HEK293 (cell line): ENCODE measurements around the gene DNAL4.
A peak's percentile ranks its signal among the peaks of the same experiment; 100 is the strongest.

Experiments
- ZNF133 ChIP-seq: fragments of 450-650 bp; formaldehyde crosslinking; IDR thresholded peaks from 2 replicates; pipeline ENCODE4 v1.5.1; 2016; ENCODE audit warnings: missing biosample characterization, missing genetic modification characterization
- ZNF184 ChIP-seq: fragments of 450-650 bp; IDR thresholded peaks from 2 replicates; pipeline ENCODE4 v1.5.1; 2018; ENCODE audit warnings: missing biosample characterization, mild to moderate bottlenecking, missing genetic modification characterization
- TF ChIP-seq, protein P1 (sequence below): fragments of 450-650 bp; formaldehyde crosslinking; IDR thresholded peaks from 2 replicates; pipeline ENCODE4 v1.5.1; 2016; ENCODE audit warnings: missing biosample characterization, missing genetic modification characterization
- TF ChIP-seq, protein P2 (sequence below): fragments of 450-650 bp; formaldehyde crosslinking; optimal IDR thresholded peaks from 2 replicates; pipeline ENCODE3; 2016; ENCODE audit warnings: missing biosample characterization, mild to moderate bottlenecking, missing genetic modification characterization
- TF ChIP-seq, protein P3 (sequence below): fragments of 450-650 bp; formaldehyde crosslinking; IDR thresholded peaks from 2 replicates; pipeline ENCODE4 v1.5.1; 2016; ENCODE audit warnings: missing biosample characterization, missing genetic modification characterization

DNA sequence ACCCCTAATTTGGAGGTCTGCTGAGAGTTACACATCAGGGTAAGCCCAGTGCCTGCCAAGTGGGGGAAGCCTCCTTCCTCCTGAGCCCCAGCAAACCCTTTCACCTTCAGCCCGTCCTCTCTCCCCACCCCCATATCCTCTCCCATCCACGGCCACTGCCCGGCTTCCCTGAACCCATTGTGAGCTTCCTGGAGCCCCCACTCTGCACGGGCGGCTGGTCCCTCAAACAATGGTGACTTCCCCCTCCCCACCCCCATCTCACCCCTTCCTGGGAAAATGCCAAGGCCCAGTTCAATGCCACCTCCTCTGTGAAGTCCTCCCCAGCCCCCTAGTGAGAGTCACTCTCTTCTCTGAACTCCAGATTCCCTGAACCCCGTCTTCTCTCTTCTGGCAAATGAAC is 17.9 kb downstream of the DNAL4 start:
- TF ChIP-seq, protein P1, sequence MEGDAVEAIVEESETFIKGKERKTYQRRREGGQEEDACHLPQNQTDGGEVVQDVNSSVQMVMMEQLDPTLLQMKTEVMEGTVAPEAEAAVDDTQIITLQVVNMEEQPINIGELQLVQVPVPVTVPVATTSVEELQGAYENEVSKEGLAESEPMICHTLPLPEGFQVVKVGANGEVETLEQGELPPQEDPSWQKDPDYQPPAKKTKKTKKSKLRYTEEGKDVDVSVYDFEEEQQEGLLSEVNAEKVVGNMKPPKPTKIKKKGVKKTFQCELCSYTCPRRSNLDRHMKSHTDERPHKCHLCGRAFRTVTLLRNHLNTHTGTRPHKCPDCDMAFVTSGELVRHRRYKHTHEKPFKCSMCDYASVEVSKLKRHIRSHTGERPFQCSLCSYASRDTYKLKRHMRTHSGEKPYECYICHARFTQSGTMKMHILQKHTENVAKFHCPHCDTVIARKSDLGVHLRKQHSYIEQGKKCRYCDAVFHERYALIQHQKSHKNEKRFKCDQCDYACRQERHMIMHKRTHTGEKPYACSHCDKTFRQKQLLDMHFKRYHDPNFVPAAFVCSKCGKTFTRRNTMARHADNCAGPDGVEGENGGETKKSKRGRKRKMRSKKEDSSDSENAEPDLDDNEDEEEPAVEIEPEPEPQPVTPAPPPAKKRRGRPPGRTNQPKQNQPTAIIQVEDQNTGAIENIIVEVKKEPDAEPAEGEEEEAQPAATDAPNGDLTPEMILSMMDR (tag by site-specific recombination), result no peak
- TF ChIP-seq, protein P2, sequence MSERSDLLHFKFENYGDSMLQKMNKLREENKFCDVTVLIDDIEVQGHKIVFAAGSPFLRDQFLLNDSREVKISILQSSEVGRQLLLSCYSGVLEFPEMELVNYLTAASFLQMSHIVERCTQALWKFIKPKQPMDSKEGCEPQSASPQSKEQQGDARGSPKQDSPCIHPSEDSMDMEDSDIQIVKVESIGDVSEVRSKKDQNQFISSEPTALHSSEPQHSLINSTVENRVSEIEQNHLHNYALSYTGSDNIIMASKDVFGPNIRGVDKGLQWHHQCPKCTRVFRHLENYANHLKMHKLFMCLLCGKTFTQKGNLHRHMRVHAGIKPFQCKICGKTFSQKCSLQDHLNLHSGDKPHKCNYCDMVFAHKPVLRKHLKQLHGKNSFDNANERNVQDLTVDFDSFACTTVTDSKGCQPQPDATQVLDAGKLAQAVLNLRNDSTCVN (tag by site-specific recombination), result no peak
- TF ChIP-seq ZNF133 (tag by site-specific recombination) (no peak), ZNF184 (tag by site-specific recombination) (no peak)
- TF ChIP-seq, protein P3, sequence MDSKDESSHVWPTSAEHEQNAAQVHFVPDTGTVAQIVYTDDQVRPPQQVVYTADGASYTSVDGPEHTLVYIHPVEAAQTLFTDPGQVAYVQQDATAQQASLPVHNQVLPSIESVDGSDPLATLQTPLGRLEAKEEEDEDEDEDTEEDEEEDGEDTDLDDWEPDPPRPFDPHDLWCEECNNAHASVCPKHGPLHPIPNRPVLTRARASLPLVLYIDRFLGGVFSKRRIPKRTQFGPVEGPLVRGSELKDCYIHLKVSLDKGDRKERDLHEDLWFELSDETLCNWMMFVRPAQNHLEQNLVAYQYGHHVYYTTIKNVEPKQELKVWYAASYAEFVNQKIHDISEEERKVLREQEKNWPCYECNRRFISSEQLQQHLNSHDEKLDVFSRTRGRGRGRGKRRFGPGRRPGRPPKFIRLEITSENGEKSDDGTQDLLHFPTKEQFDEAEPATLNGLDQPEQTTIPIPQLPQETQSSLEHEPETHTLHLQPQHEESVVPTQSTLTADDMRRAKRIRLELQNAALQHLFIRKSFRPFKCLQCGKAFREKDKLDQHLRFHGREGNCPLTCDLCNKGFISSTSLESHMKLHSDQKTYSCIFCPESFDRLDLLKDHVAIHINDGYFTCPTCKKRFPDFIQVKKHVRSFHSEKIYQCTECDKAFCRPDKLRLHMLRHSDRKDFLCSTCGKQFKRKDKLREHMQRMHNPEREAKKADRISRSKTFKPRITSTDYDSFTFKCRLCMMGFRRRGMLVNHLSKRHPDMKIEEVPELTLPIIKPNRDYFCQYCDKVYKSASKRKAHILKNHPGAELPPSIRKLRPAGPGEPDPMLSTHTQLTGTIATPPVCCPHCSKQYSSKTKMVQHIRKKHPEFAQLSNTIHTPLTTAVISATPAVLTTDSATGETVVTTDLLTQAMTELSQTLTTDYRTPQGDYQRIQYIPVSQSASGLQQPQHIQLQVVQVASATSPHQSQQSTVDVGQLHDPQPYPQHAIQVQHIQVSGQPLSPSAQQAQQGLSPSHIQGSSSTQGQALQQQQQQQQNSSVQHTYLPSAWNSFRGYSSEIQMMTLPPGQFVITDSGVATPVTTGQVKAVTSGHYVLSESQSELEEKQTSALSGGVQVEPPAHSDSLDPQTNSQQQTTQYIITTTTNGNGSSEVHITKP (tag by site-specific recombination), result peak; percentile 39
